NCI-H2196 treated with DMSO at 0.1 percent for 48 hours (cell line): ENCODE data around the gene SMTNL2.
"Not testable (repeated sequence)": the region's sequence is repeated elsewhere in the genome, so short reads cannot be mapped to it uniquely, and the experiment has no call there.

Source experiments
- DNase-seq: peaks from one replicate; lab custom pipeline; 2025; ENCODE audit not compliant: unreplicated experiment; lab: John Stamatoyannopoulos, UW

SMTNL2 gene

GRCh38 chr17:4584917-4585637 lies 748 bp downstream of the SMTNL2 start:
- no peak for DNase-seq

- no peak for DNase-seq
These were observed 1.3 kb downstream of the SMTNL2 start for GRCh38 chr17:4585638-4585994.

- no peak for DNase-seq
These were observed 1.7 kb downstream of the SMTNL2 start for GRCh38 chr17:4586043-4586442.

- no peak for DNase-seq
These were observed 2.9 kb downstream of the SMTNL2 start for GRCh38 chr17:4587195-4587594.

DNA sequence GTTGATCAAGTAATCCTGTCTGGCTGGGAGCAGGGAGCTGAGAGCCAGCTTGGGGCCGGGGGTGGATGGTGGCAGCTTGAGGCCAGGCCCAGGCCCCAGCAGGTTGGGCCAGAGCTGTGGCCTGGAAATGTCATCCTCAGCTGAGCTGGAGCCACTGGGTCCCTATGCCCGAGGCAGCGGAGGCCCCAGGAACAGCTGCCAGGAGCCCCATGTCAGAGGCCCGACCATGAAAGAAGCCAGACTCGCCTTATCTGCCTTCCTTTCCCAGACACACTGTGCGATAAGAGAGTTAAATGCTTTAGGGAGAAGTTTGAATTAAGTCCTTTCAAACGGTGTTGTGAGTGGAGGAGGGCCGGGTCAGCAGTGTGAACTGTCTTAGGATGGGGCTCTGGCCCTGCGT lies 3.5 kb downstream of the SMTNL2 start:
- DNase-seq, result no peak

DNA sequence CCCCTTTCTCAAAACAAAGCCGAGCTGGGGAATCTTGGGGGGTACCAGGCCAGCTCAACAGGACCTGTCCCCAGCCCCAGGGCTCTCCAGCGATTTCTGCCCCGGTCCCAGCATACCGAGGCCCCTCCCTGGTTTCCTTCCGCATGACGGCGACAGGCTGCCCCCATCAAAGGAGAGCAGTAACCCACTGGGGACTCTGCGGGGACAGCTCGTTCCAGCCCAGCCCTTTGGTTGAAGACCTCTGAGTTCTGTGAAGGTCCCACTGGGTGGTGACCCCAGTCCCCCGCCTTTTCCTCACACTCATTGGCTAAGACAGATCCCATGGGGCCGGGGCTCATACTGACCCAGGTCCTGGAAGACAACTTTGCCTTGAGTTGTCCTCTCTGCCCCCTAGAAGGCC lies 4.1 kb downstream of the SMTNL2 start:
- DNase-seq, result no peak

GRCh38 chr17:4588898-4589625 lies 4.7 kb downstream of the SMTNL2 start:
- DNase-seq, result no peak

GRCh38 chr17:4590042-4590441 lies 5.7 kb downstream of the SMTNL2 start:
- DNase-seq, result not testable (repeated sequence)

- DNase-seq, result no peak
These were observed 6.7 kb downstream of the SMTNL2 start for GRCh38 chr17:4590981-4591453.

GRCh38 chr17:4591529-4591928 lies 7.2 kb downstream of the SMTNL2 start:
- DNase-seq, result no peak

DNA sequence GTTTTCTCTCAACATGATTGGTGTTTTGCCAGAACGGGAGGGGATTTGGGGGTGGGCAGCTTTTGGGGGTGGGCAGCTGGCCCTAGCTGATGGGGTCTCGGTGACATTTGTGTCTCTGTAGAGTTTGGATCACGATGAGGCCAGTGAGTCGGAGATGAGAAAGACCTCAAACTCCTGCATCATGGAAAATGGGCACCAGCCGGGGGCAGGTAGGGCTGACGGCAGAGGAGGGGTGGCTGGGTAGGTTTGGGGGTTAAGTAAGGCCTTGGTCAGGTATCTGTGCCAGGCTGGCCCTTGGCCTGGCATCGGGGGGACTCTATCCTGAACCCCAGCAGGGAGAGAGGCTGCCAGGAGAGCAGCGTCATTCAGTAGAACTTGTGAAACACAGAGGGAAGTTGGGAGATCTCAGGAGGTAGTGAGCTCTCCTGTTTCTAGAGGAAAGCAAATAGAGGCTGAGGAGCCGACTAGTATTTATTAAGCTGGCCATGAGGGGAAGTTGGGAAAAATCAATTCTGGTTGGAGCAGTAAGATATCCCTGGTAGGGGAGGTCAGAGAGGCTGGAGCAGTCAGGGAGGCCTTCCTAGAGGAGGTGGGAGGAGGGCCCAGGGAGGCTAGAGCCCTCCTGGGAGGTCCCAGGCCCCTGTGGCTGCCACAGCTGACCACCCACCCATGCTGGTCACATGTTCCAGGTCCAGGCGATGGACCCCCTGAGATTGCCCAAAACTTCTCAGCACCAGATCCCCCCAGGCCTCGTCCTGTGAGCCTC lies 8.1 kb downstream of the SMTNL2 start:
- DNase-seq, result no peak

DNA sequence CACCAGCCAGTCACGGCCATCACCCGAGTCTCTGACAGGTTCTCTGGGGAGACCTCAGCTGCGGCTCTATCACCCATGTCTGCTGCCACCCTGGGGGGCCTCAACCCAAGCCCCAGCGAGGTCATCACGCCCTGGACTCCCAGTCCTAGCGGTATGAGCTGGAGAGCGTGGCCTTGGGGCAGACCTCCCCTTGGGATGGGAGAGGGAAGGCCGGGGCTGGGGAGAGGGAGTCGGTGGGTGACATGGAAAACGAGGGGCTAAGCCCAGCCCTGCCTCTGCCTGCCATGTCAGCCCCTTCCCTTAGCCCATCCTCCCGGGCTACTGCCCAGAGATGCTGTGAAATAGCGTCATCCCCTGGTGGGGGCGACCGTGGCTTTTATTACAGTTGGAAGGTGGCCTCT lies 8.7 kb downstream of the SMTNL2 start:
- no peak for DNase-seq

GRCh38 chr17:4594406-4594805 lies 10.1 kb downstream of the SMTNL2 start:
- DNase-seq, result no peak

DNA sequence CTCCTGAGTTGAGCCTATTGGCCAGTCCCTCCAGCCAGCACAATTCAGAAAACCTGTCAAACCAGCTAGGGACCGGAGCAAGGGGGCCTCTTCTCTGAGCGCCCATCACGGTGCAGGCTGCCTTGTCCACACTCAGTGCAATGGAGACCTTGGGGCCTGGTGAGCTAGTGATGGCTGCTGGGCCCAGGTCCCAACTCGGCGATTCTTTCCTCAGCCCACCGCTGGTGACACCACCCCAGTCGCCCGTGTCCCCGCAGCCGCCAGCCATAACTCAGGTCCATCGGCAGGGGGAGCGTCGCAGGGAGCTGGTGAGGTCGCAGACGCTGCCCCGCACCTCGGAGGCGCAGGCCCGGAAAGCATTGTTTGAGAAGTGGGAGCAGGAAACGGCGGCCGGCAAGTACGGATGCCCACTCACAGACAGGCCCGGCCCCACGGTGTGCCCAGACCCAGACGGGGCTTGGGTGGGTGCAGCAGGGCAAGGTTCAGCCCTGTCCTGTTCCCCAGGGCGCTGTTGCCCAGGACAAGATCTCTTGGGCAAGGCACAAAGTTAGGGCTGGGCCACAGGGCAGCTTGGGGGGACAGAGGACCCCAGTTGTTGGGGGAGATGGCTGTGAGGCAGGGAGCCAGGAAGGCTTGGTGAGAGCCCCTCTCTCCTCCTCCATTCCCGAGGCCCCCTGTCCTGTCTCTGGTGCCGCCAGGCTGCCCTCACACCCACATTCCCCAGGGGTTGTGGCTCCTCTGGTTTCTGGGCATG lies 10.8 kb downstream of the SMTNL2 start:
- DNase-seq, result no peak

DNA sequence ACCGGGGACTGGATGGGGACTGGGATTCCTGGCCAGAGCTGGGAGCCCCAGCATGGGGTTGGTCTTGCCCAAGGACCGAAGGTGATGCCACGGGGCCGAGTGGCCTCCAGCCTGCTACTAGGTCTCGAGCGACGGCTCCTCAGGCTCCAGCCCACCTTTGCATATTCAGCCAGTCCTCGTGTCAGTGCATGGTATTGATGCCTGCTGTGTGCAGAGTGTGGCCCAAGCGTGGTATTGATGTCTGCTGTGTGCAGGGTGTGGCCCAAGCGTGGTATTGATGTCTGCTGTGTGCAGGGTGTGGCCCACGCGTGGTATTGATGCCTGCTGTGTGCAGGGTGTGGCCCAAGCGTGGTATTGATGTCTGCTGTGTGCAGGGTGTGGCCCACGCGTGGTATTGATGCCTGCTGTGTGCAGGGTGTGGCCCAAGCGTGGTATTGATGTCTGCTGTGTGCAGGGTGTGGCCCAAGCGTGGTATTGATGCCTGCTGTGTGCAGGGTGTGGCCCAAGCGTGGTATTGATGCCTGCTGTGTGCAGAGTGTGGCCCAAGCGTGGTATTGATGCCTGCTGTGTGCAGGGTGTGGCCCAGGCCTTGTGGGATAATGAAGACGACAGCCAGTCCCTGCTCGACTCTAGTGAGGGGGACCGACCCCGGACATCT lies 11.5 kb downstream of the SMTNL2 start:
- not testable (repeated sequence) for DNase-seq

GRCh38 chr17:4596636-4597380 lies 12.5 kb downstream of the SMTNL2 start:
- no peak for DNase-seq

- no peak for DNase-seq
These were observed 13.6 kb downstream of the SMTNL2 start for GRCh38 chr17:4597975-4598374.

- DNase-seq, result no peak
These were observed 14.6 kb downstream of the SMTNL2 start for GRCh38 chr17:4598776-4599504.
